Frontal cortex (tissue), 4 donors: ENCODE measurements around the gene MROH2A. TPM values are rescaled to one million over a fixed set of nuclear protein-coding genes. Genes with fewer than 3 reads are reported as not detected.

Experiments used
- DNase-seq, 2 donors: peaks; one replicate each; pipeline ENCODE4 v3.0.0; 2012; ENCODE audit warnings: low spot score in 2 of 2
- FAIRE-seq: peaks from 2 replicates; lab custom pipeline; 2012; peaks lifted over from hg19 to GRCh38; lab: Jason Lieb, UNC
- total RNA-seq: library from RNA; depleted of rRNA; stranded (reverse); fragments of >200 nt; gene quantifications from one replicate; pipeline ENCODE4 v1.2.3, GENCODE V29; 2014
- donor health status: control.
- donor health status: control.
- donor health status: control.

The MROH2A gene
- total RNA-seq, 1 donor from 2014 or later, result not detected

- no peak for DNase-seq
- FAIRE-seq, result no peak
Measured at GRCh38 chr2:233760043-233760442, 18.1 kb upstream of the MROH2A start, which contains the start of gene UGT1A1. TSS of gene UGT1A1 (plus strand) at chr2:233760270. CDS start at chr2:233760288, 18 bp downstream.

GRCh38 chr2:233761040-233761769 is 16.9 kb upstream of the MROH2A start:
- no peak for DNase-seq
- FAIRE-seq, result no peak

- FAIRE-seq (no peak), DNase-seq (no peak)
Measured at GRCh38 chr2:233764264-233764663, 13.9 kb upstream of the MROH2A start.

- FAIRE-seq, result no peak
- DNase-seq, result no peak
Measured at GRCh38 chr2:233764761-233765160, 13.4 kb upstream of the MROH2A start.

- FAIRE-seq, result no peak
- no peak for DNase-seq
Measured at GRCh38 chr2:233766416-233766815, 11.7 kb upstream of the MROH2A start.

GRCh38 chr2:233768076-233768475 is 10.1 kb upstream of the MROH2A start:
- DNase-seq (no peak), FAIRE-seq (no peak)

GRCh38 chr2:233769260-233769659 is 8.9 kb upstream of the MROH2A start:
- FAIRE-seq (no peak), DNase-seq (no peak)

- DNase-seq (no peak), FAIRE-seq (no peak)
Measured at GRCh38 chr2:233772153-233772552, 6.0 kb upstream of the MROH2A start.

GRCh38 chr2:233772583-233772982 is 5.5 kb upstream of the MROH2A start:
- FAIRE-seq (no peak), DNase-seq (no peak)

GRCh38 chr2:233773854-233774253 is 4.3 kb upstream of the MROH2A start:
- no peak for DNase-seq
- FAIRE-seq, result no peak

- FAIRE-seq (no peak), DNase-seq (no peak)
Measured at GRCh38 chr2:233775414-233775813, 2.7 kb upstream of the MROH2A start.

GRCh38 chr2:233779722-233780121 is 1.6 kb downstream of the MROH2A start:
- DNase-seq (no peak), FAIRE-seq (no peak)

GRCh38 chr2:233780771-233781170 is 2.6 kb downstream of the MROH2A start:
- FAIRE-seq, result no peak
- no peak for DNase-seq

- FAIRE-seq, result no peak
Measured at GRCh38 chr2:233789554-233789953, 11.4 kb downstream of the MROH2A start.

GRCh38 chr2:233791151-233791882 is 13.2 kb downstream of the MROH2A start:
- FAIRE-seq (no peak), DNase-seq (no peak)

More at GRCh38 chr2:233789554-233789953, 11.4 kb downstream of the MROH2A start:
- DNase-seq, result no peak

GRCh38 chr2:233791883-233792329 is 13.8 kb downstream of the MROH2A start:
- DNase-seq, result no peak
- FAIRE-seq, result no peak

- FAIRE-seq, result no peak
- no peak for DNase-seq
Measured at GRCh38 chr2:233792720-233793119, 14.6 kb downstream of the MROH2A start.

- FAIRE-seq (no peak), DNase-seq (no peak)
Measured at GRCh38 chr2:233793465-233794127, 15.5 kb downstream of the MROH2A start.

GRCh38 chr2:233794128-233794658 is 16.1 kb downstream of the MROH2A start:
- FAIRE-seq, result no peak
- DNase-seq, result no peak

GRCh38 chr2:233795735-233796171 is 17.6 kb downstream of the MROH2A start:
- FAIRE-seq, result no peak
- DNase-seq, result no peak
